Measurements from ENCODE around the gene GDF7. TPM values are rescaled to one million over a fixed set of nuclear protein-coding genes. Genes with fewer than 3 reads are reported as not detected.

Gene GDF7
- total RNA-seq, 1 donor from 2014 or later: 3.5 TPM

DNA sequence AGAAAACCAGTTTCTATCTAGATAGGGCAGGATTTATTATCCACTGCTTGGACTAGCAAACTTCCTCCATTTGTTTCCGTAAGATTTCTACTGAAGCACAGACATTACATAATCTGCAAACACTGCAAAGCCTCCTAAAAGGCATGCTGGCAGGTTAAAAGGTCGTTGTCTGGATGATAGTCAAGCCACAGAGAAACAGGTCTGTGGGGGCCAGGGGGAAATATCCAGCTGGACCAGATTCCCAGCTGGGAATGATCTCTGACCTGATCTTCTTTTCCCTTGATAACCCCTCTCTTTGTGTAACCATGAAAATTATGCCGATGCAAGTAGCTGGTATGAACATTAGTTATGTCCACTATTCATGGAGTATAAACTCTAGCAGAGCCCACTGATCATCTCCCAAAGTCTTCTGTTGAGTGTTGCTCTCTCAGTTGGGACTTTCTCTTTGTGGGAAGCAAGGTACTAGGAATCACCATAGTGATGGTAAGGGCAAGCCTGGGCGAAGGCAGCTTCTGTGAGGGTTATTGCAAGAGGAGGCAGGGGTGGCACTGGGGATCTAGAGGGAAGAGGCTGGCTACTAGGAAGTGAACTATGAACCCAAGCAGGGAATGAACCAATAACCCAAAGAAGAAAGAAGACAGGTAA lies 61.3 kb downstream of the GDF7 start:
- DNase-seq (ENCODE audit: low spot score) (peak; percentile 71), ATAC-seq (peak; percentile 94)

Other genes starting within 250 kb of the GDF7 start
- gene RHOB, start 220.1 kb upstream of the GDF7 start, total RNA-seq: 250 TPM
- 20.1 TPM for gene HS1BP3, start 16.0 kb upstream of the GDF7 start, total RNA-seq
- 12.6 TPM for gene LDAH, start 156.0 kb downstream of the GDF7 start, total RNA-seq